Body of pancreas (tissue), 4 donors: Measurements from ENCODE around the gene SAG. TPM values are rescaled to one million over a fixed set of nuclear protein-coding genes. Genes with fewer than 3 reads are reported as not detected.

Experiments
- ATAC-seq: fragments of 150-250 bp; one replicate; pipeline ENCODE4 v1.9.1; 2016
- DNase-seq, 4 donors: peaks; one replicate each; pipeline ENCODE4 v3.0.0-alpha.2; 2019
- H3K27ac ChIP-seq, 4 donors: fragments of 200-600 bp; sonication (generic); 1 replicate in 3 of 4; 2 replicates in 1 of 4; pipeline versions ENCODE4 v1.5.1 to v1.6.1; 2016 to 2019; ENCODE audit warnings: mild to moderate bottlenecking in 1 of 4, mixed read lengths in 1 of 4, moderate library complexity in 1 of 4
- H3K27me3 ChIP-seq, 2 donors: fragments of 200-600 bp; sonication (generic); one replicate each; pipeline ENCODE4 v1.6.0; 2016; ENCODE audit warnings: mild to moderate bottlenecking in 1 of 2
- H3K36me3 ChIP-seq, 2 donors: fragments of 200-600 bp; sonication (generic); replicated peaks in 1 of 2; 2 replicates each; pipeline ENCODE4 v1.5.1; 2016; ENCODE audit warnings: low read depth in 2 of 2; ENCODE audit not compliant: insufficient read depth in 1 of 2
- H3K4me1 ChIP-seq: fragments of 200-600 bp; sonication (generic); one replicate; pipeline ENCODE4 v1.6.0; 2016
- H3K4me3 ChIP-seq, 2 donors: fragments of 200-600 bp; sonication (generic); 1 replicate in 1 of 2; 2 replicates in 1 of 2; pipeline ENCODE4 v1.5.1; 2016 to 2019
- H3K9me3 ChIP-seq, 3 donors: fragments of 200-600 bp; sonication (generic); 1 replicate in 2 of 3; 2 replicates in 1 of 3; pipeline ENCODE4 v1.5.1; 2016
- POLR2A ChIP-seq, 3 donors: fragments of 450-650 bp; IDR thresholded peaks; one replicate each; pipeline ENCODE4 v1.6.1; 2016; ENCODE audit warnings: antibody characterized with exemption in 3 of 3, mild to moderate bottlenecking in 2 of 3
- WGBS, 2 donors: methylation state at CpG; one replicate each; pipeline ENCODE4 v1.1.5; 2017; 5-methylcytosine and 5-hydroxymethylcytosine counted together
- intact Hi-C: fragments of 100-400 bp; cut with DNase I; formaldehyde crosslinking; loops from one replicate; pipeline ENCODE4 v1.15.1; 2023
- total RNA-seq, 2 donors: library from RNA; depleted of rRNA; stranded (reverse); fragments of >200 nt; gene quantifications; one replicate each; pipeline ENCODE4 v1.1.0, GENCODE V29; 2016
- TF ChIP-seq, protein P1 (sequence below), 7 experiments: fragments of 450-650 bp in 4 of 7; fragments of 200-600 bp in 3 of 7; sonication (generic) in 3 of 7; IDR thresholded peaks; one replicate each; pipeline ENCODE4 v1.5.1; 2016 to 2019; ENCODE audit warnings: antibody characterized with exemption in 7 of 7

Gene SAG
- total RNA-seq, 2 donors from 2014 or later, result not detected

DNA sequence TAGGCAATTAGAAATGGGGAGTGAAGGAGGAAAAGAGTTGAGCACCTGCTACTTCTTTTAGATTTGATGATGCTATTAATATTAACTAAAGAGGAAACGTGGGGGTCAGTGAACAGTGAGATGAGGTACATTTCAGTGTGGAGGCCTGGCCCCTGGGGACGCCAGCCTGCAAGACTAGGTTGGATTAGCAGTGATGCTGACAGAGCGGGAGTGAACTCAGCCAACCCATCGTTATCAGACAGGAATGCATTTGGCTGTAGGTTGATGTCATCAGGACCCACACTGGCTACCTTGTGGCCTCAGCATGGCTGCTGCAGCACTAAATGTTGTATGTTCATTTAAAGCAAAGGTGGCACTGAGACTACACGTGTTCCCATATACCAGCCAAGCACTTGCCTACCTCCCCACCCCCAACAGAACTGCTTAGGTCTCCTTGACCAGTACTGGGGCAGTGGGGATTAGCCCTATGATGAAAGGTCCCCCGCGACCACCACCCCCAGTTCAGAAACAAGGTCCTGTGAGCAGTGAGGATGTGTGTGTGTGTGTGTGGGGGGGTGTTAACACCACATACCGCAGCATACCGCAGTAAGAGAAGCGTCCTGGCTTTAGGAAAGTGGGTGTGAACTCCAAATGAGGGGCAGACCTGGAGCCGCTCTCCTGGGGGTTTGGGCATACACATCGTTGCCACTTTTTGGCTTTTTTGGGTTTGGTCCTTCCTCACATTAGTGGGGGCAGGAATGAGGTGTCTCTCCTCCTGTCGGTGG lies 72.7 kb downstream of the SAG start:
- Histone ChIP-seq H3K9me3 (no peaks in the 10 kb centered on the region), H3K36me3 (no peaks in the 10 kb centered on the region), H3K27me3 (no peaks in the 10 kb centered on the region), H3K4me1 (peaks cover 6% of the 10 kb centered on the region), H3K4me3 (no peak overlapping the region), H3K27ac (no peak overlapping the region)
- DNase-seq (no peak), ATAC-seq (no peak)
- WGBS, 2 donors, result 91 to 92% methylated on average over 7 to 13 of the region's 13 CpGs
- intact Hi-C loops, result no loop called here
- TF ChIP-seq, protein P1, sequence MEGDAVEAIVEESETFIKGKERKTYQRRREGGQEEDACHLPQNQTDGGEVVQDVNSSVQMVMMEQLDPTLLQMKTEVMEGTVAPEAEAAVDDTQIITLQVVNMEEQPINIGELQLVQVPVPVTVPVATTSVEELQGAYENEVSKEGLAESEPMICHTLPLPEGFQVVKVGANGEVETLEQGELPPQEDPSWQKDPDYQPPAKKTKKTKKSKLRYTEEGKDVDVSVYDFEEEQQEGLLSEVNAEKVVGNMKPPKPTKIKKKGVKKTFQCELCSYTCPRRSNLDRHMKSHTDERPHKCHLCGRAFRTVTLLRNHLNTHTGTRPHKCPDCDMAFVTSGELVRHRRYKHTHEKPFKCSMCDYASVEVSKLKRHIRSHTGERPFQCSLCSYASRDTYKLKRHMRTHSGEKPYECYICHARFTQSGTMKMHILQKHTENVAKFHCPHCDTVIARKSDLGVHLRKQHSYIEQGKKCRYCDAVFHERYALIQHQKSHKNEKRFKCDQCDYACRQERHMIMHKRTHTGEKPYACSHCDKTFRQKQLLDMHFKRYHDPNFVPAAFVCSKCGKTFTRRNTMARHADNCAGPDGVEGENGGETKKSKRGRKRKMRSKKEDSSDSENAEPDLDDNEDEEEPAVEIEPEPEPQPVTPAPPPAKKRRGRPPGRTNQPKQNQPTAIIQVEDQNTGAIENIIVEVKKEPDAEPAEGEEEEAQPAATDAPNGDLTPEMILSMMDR (IDR thresholded peaks at IDR 0.05), result no peak

DNA sequence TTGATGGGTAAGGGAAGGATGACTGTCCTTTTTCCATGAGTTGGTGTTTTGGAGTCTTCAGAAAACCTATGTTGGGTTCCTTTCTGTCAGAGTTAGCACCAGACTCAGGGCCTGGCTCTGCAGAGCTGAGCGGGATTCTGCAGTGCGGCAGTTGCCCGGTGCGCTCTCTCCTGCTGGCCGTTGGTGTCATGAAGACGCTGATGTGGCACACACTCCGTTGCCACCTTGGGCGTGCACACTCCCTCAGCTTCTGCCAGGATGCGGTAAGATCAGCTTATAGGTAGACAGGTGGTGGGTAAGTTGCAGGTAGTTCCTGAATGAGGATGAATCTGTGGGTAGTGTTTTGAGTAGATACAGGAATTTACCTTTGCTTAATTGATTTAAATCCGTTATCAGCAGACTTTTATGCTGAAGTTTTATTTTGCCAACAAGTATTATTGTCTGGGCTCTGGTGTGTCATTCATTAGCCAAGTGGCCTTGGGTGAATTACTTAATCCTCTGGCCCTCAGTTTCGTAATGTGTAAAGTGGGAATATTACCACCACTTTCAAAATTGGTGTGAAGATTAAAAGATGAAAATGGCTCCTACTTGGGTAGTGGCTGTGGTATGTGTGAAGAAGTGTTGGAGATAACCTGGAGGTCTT lies 73.5 kb downstream of the SAG start:
- DNase-seq (no peak), ATAC-seq (no peak)
- Histone ChIP-seq H3K27ac (no peak overlapping the region), H3K9me3 (no peaks in the 10 kb centered on the region), H3K4me1 (peaks cover 6% of the 10 kb centered on the region), H3K36me3 (no peaks in the 10 kb centered on the region), H3K27me3 (no peaks in the 10 kb centered on the region), H3K4me3 (no peak overlapping the region)
- 82 to 83% methylated on average over 11 of the region's 11 CpGs for whole genome bisulfite sequencing, 2 donors
- intact Hi-C loops, result no loop called here
- TF ChIP-seq, protein P1 (IDR thresholded peaks at IDR 0.05), result no peak
- TF ChIP-seq POLR2A (IDR thresholded peaks at IDR 0.05), result no peak

DNA sequence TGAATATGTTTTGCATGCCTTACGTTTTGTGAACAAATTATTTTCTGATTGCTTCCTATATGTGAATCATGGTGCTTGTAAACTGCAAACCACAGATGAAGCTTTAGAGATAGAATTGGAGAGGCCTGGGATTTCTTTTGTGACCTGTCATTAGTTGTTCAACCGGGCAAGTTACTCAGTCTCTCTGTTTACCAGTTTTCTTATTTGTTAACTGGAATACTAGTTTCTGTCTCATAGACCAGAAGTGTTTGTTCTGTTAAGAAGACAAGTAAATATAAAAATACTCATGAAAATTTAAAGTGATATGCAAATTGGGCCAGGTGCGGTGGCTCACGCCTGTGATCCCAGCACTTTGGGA lies 74.0 kb downstream of the SAG start:
- WGBS, 2 donors, result 94 to 97% methylated on average over 4 of the region's 4 CpGs
- no peaks in the 10 kb centered on the region for H3K36me3 ChIP-seq
- intact Hi-C loops, result no loop called here
- H3K27ac ChIP-seq, result no peak overlapping the region
- H3K27me3 ChIP-seq, result no peaks in the 10 kb centered on the region
- H3K4me3 ChIP-seq, result no peak overlapping the region
- ATAC-seq (no peak), DNase-seq (no peak)
- no peaks in the 10 kb centered on the region for H3K9me3 ChIP-seq
- H3K4me1 ChIP-seq, result peaks cover 6% of the 10 kb centered on the region
- TF ChIP-seq POLR2A (IDR thresholded peaks at IDR 0.05), result no peak
- TF ChIP-seq, protein P1 (IDR thresholded peaks at IDR 0.05), result no peak

DNA sequence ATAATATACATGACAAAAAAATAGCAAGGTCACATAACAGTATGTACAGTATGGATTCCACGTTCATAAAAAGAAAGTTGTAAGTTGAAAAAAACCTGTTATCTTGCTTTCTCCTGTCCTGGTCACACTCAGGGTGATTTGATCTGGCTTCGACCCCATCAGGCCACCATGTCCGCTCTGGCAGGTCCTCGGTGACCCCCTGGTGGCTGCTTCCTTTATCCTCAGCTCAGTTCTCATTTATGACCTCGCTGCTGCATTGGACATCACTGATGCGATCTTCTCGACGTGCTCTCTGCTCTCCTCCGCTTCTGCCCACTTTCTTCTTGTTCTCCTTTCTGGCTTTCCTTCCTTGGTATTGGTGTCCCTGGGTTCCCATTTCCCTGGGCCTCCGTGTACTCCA lies 76.4 kb downstream of the SAG start:
- Histone ChIP-seq H3K36me3 (no peaks in the 10 kb centered on the region), H3K27me3 (no peaks in the 10 kb centered on the region), H3K4me1 (peaks cover 19% of the 10 kb centered on the region), H3K9me3 (no peaks in the 10 kb centered on the region), H3K4me3 (no peak overlapping the region), H3K27ac (no peak overlapping the region)
- ATAC-seq (no peak), DNase-seq (no peak)
- 85 to 91% methylated on average over 9 to 10 of the region's 10 CpGs for WGBS, 2 donors
- intact Hi-C loops, result no loop called here
- no peak for TF ChIP-seq POLR2A (IDR thresholded peaks at IDR 0.05)
- TF ChIP-seq, protein P1 (IDR thresholded peaks at IDR 0.05), result no peak
